ENCODE data around the gene GET4. TPM values are rescaled to one million over a fixed set of nuclear protein-coding genes. Genes with fewer than 3 reads are reported as not detected.

Gene GET4
- total and polyA plus RNA-seq, 12 donors, result 14.7 to 38.6 (median 20.8) TPM

DNA sequence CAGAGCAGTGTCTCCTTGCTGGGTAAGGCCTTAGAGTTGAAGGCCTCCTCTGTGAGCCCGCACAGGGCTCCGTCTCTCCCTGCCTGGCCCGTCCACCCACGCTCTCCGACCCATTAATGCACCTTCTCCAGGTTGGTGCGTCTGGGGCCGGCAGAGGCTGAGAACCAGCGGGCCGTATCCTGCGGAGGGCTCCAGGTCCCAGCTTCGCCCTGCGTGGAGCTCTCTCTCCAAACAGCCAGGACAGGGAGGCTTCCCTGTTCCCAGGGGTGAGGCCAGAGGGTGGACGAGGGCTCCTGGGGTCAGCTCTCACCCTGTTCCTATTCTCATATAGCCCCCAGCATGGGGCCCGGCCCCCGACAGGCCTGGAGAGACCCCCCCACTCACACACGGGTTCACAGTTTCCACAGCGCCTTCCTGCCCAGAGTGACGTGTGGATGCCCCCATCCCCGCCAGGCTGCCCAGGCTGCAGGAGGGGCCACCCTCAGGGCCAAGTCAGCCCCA, 34.6 kb downstream of the GET4 start:
- Histone ChIP-seq H3K36me3 (no peaks in the 10 kb centered on the region), H3K27me3 (peaks cover 0 to 8% (median 0%) of the 10 kb centered on the region in 7 donors), H3K4me3 (no peak overlapping the region), H3K27ac (no peak overlapping the region), H3K9me3 (no peaks in the 10 kb centered on the region), H3K4me1 (peaks cover 0 to 36% (median 5%) of the 10 kb centered on the region in 9 donors)
- WGBS, 2 donors, result 87 to 89% methylated on average over 19 of the region's 19 CpGs
- DNase-seq (no peak), ATAC-seq (peak in 1 of 8 donors; percentile 4)
- intact Hi-C loops (cut with DNase I), result loop anchor here in 1 of 10 donors (5.0 kb wide), 1 partner anchor 41 kb away; the partner anchor contains the start of gene ADAP1
- TF ChIP-seq, protein P1, sequence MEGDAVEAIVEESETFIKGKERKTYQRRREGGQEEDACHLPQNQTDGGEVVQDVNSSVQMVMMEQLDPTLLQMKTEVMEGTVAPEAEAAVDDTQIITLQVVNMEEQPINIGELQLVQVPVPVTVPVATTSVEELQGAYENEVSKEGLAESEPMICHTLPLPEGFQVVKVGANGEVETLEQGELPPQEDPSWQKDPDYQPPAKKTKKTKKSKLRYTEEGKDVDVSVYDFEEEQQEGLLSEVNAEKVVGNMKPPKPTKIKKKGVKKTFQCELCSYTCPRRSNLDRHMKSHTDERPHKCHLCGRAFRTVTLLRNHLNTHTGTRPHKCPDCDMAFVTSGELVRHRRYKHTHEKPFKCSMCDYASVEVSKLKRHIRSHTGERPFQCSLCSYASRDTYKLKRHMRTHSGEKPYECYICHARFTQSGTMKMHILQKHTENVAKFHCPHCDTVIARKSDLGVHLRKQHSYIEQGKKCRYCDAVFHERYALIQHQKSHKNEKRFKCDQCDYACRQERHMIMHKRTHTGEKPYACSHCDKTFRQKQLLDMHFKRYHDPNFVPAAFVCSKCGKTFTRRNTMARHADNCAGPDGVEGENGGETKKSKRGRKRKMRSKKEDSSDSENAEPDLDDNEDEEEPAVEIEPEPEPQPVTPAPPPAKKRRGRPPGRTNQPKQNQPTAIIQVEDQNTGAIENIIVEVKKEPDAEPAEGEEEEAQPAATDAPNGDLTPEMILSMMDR (IDR thresholded peaks at IDR 0.05), result no peak

- no peak for DNase-seq
- H3K36me3 ChIP-seq, result no peaks in the 10 kb centered on the region
- no peaks in the 10 kb centered on the region for H3K9me3 ChIP-seq
- 88 to 89% methylated on average over 39 to 41 of the region's 41 CpGs for WGBS, 2 donors
- H3K4me3 ChIP-seq, result no peak overlapping the region
- ATAC-seq, result no peak
- H3K27ac ChIP-seq, result no peak overlapping the region
- intact Hi-C loops (cut with DNase I), result loop anchor here in 1 of 10 donors (5.0 kb wide), 1 partner anchor 40 kb away; the partner anchor contains the start of gene ADAP1
- TF ChIP-seq, protein P1 (IDR thresholded peaks at IDR 0.05), result no peak
- peaks cover 0 to 34% (median 5%) of the 10 kb centered on the region in 9 donors for H3K4me1 ChIP-seq
- H3K27me3 ChIP-seq, result peaks cover 0 to 8% (median 0%) of the 10 kb centered on the region in 7 donors
These were observed 35.6 kb downstream of the GET4 start for GRCh38 chr7:911791-912480.

DNA sequence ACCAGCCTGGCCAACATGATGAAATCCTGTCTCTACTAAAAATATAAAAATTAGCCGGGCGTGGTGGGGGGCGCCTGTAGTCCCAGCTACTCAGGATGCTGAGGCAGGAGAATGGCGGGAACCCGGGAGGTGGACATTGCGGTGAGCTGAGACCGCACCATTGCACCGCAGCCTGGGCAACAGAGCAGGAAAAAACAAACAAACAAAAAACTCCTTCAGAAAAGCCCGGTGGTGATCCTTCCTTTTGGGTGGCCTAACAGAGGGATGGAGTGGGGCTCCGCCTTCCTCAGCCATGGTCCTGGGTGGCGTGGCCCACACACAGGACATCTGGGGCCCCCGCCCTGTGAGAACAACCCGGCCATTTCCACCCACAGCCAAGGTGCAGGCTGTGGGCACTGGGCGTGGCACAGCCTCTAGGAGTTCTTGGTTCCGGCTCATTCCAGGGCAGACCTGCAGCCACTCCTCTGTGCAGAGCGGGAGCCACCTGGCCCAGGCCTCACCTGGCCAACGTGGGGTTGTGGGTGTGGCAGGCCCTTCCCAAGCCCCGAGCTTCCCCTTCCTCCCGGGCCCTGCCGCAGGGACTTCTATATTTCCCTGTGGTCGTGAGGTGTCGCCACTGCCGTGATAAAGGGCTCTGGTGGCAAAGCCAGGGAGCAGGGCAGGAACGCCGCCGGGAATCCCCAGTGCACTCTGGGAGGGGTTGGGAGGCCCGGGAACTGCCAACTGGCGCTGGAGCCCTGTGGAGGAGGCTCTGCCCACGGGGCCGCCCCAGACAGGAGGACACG, 37.6 kb downstream of the GET4 start:
- Histone ChIP-seq H3K9me3 (no peaks in the 10 kb centered on the region), H3K27me3 (peaks cover 0 to 8% (median 0%) of the 10 kb centered on the region in 7 donors), H3K4me1 (peaks cover 0 to 17% (median 4%) of the 10 kb centered on the region in 9 donors), H3K4me3 (no peak overlapping the region), H3K36me3 (no peaks in the 10 kb centered on the region), H3K27ac (no peak overlapping the region)
- WGBS, 2 donors, result 74 to 75% methylated on average over 31 of the region's 31 CpGs
- DNase-seq (no peak), ATAC-seq (peak in 3 of 8 donors; percentile 22 to 24 (median 23))
- TF ChIP-seq, protein P1 (IDR thresholded peaks at IDR 0.05), result no peak
- intact Hi-C loops (cut with DNase I), result loop anchor here in 1 of 10 donors (5.0 kb wide), 1 partner anchor 38 kb away; the partner anchor contains the start of gene ADAP1

DNA sequence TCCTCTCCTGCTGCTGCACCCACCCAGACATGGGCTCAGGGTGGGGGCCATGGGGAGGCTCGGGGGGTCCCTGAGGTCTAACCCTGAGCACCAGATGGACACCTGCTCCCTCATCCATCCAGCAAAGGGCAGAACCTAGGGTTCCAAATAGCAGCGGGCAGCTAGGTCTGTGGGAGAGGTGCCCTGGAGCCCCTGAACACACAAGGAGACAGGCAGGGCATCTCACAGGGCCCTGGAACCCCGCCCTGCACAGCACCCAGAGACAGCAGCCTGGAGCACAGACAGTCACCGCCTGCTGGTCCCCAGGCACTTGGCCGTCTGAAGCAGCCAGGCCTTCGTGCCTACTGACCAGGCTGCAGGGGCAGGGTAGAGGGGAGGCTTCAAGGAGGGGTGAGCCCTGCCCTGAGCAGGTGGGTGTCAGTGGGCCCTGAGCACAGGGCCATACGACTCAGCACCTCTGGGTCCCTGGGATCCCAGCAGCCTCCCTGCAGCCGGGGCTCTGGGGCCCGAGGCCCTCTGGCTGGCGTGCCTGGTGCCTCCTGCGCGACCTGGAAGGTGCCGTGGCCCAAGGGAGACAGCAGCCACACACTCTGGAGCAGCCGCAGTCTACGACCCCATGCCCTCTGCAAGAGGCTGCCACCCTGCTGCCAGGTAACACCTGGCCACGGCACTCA, 38.3 kb downstream of the GET4 start:
- Histone ChIP-seq H3K4me1 (peaks cover 0 to 13% (median 0%) of the 10 kb centered on the region in 9 donors), H3K4me3 (no peak overlapping the region), H3K27ac (no peak overlapping the region), H3K36me3 (no peaks in the 10 kb centered on the region), H3K27me3 (peaks cover 0 to 5% (median 0%) of the 10 kb centered on the region in 7 donors), H3K9me3 (no peaks in the 10 kb centered on the region)
- intact Hi-C loops (cut with DNase I), result loop anchor here in 1 of 10 donors (5.0 kb wide), 1 partner anchor 38 kb away; the partner anchor contains the start of gene ADAP1
- no peak for DNase-seq
- 92 to 95% methylated on average over 16 of the region's 16 CpGs for WGBS, 2 donors
- no peak for ATAC-seq
- TF ChIP-seq, protein P1 (IDR thresholded peaks at IDR 0.05), result no peak
